Right lobe of liver (tissue), 6 donors: ENCODE results near the gene TELO2. TPM values are rescaled to one million over a fixed set of nuclear protein-coding genes. Genes with fewer than 3 reads are reported as not detected.
A peak's percentile ranks its signal among the peaks of the same experiment; 100 is the strongest.
"Not testable (repeated sequence)": the region's sequence is repeated elsewhere in the genome, so short reads cannot be mapped to it uniquely, and the experiment has no call there.

Experiments
- ATAC-seq, 4 donors: fragments of 200-7000 bp; cut with Tn5 transposase; one replicate each; pipeline ENCODE4 v1.9.1; 2020; ENCODE audit warnings: mild to moderate bottlenecking in 4 of 4, moderate library complexity in 4 of 4
- DNase-seq, 3 donors: peaks; one replicate each; pipeline ENCODE4 v3.0.0-alpha.2; 2020
- H3K27ac ChIP-seq, 3 donors: fragments of 200-600 bp; one replicate each; pipeline ENCODE4 v1.8.0; 2022
- H3K27me3 ChIP-seq, 2 donors: fragments of 200-600 bp; one replicate each; pipeline ENCODE4 v1.8.0; 2022
- H3K36me3 ChIP-seq, 4 donors: fragments of 200-600 bp; sonication (generic) in 1 of 4; one replicate each; pipeline versions ENCODE4 v1.5.1 to v1.8.0; 2017 to 2022; ENCODE audit warnings: control low read depth in 1 of 4
- H3K4me1 ChIP-seq, 4 donors: fragments of 200-600 bp; sonication (generic) in 1 of 4; one replicate each; pipeline versions ENCODE4 v1.5.1 to v1.8.0; 2017 to 2022; ENCODE audit warnings: control low read depth in 1 of 4
- H3K4me3 ChIP-seq, 3 donors: fragments of 200-600 bp; one replicate each; pipeline ENCODE4 v1.8.0; 2022
- H3K9me3 ChIP-seq, 4 donors: fragments of 200-600 bp; sonication (generic) in 1 of 4; one replicate each; pipeline versions ENCODE4 v1.5.1 to v1.8.0; 2017 to 2022; ENCODE audit warnings: control low read depth in 1 of 4
- CTCF ChIP-seq, 4 donors: fragments of 200-600 bp in 3 of 4; fragments of 450-650 bp in 1 of 4; IDR thresholded peaks; one replicate each; pipeline versions ENCODE4 v1.5.1 to v1.8.0; 2016 to 2022; ENCODE audit warnings: antibody characterized with exemption in 4 of 4, mild to moderate bottlenecking in 2 of 4
- POLR2A ChIP-seq: fragments of 450-650 bp; IDR thresholded peaks from one replicate; pipeline ENCODE4 v1.6.1; 2017; ENCODE audit warnings: antibody characterized with exemption, mild to moderate bottlenecking
- WGBS: methylation state at CpG from one replicate; pipeline ENCODE4 v1.1.6; 2018; ENCODE audit warnings: low coverage, low lambda C conversion rate; ENCODE audit not compliant: insufficient coverage; ENCODE audit errors: missing lambda C conversion rate; 5-methylcytosine and 5-hydroxymethylcytosine counted together
- intact Hi-C, 2 donors: fragments of 100-400 bp; cut with DNase I; formaldehyde crosslinking; loops; one replicate each; pipeline versions ENCODE4 v1.11.2 to v1.14.1; 2022
- total RNA-seq, 6 experiments: library from RNA; depleted of rRNA in 2 of 6; stranded (reverse); fragments of >200 nt in 2 of 6; fragmentation: NEBNext Ultra II Directional in 3 of 6; extraction: Animal tissue kit (Norgen Biotek cat#: 25700) in 3 of 6; gene quantifications; one replicate each; pipeline versions ENCODE4 v1.1.0 to v1.2.4, GENCODE V29; 2016 to 2023
- donor health status: DM: no; HTN: yes; CAD: no.
- donor health status: DM: no; HTN: no; CAD: no.
- donor health status: DM: no; HTN: no; CAD: no.
- donor health status: DM: no; HTN: yes; CAD: no.
- donor health status: DM: no; HTN: yes; CAD: no.

The TELO2 gene
- total RNA-seq, 6 experiments from 2014 or later = 9.5 to 31.0 (median 20.8) TPM

GRCh38 chr16:1464894-1465566 lies 28.1 kb upstream of the TELO2 start:
- DNase-seq (peak in 1 of 3 donors; percentile 45), ATAC-seq (no peak)
- Histone ChIP-seq H3K36me3 (peaks cover 0 to 18% (median 0%) of the 10 kb centered on the region in 4 donors), H3K4me3 (no peak overlapping the region), H3K27ac (no peak overlapping the region), H3K9me3 (no peaks in the 10 kb centered on the region), H3K27me3 (no peaks in the 10 kb centered on the region), H3K4me1 (no peaks in the 10 kb centered on the region)
- WGBS = 89% methylated on average over 13 of the region's 33 CpGs
- TF ChIP-seq POLR2A = no peak
- intact Hi-C loops = no loop called here

- ATAC-seq = no peak
- H3K36me3 ChIP-seq = peaks cover 0 to 14% (median 0%) of the 10 kb centered on the region in 4 donors
- intact Hi-C loops = no loop called here
These were observed 27.6 kb upstream of the TELO2 start for GRCh38 chr16:1465567-1465915.

GRCh38 chr16:1466054-1466453 lies 27.1 kb upstream of the TELO2 start:
- 95% methylated on average over 4 of the region's 24 CpGs for WGBS
- intact Hi-C loops = no loop called here
- DNase-seq = peak in 1 of 3 donors; percentile 34

More at GRCh38 chr16:1465567-1465915, 27.6 kb upstream of the TELO2 start:
- H3K27ac ChIP-seq = no peak overlapping the region
- no peak for DNase-seq
- H3K9me3 ChIP-seq = no peaks in the 10 kb centered on the region
- no peak overlapping the region for H3K4me3 ChIP-seq
- H3K4me1 ChIP-seq = no peaks in the 10 kb centered on the region
- TF ChIP-seq CTCF (IDR thresholded peaks at IDR 0.05) (no peak), POLR2A (no peak)
- H3K27me3 ChIP-seq = no peaks in the 10 kb centered on the region
- WGBS = no CpG with 5 or more reads among the region's 13 CpGs

GRCh38 chr16:1466968-1467521 lies 26.1 kb upstream of the TELO2 start:
- H3K4me3 ChIP-seq = no peak overlapping the region
- no peaks in the 10 kb centered on the region for H3K4me1 ChIP-seq
- H3K9me3 ChIP-seq = no peaks in the 10 kb centered on the region
- no peak for TF ChIP-seq CTCF (IDR thresholded peaks at IDR 0.05)
- no peak overlapping the region for H3K27ac ChIP-seq
- intact Hi-C loops = no loop called here
- no peaks in the 10 kb centered on the region for H3K27me3 ChIP-seq
- H3K36me3 ChIP-seq = peaks cover 0 to 5% (median 0%) of the 10 kb centered on the region in 4 donors
- peak in 1 of 4 donors; percentile 33 for ATAC-seq
- DNase-seq = no peak
- 53% methylated on average over 8 of the region's 14 CpGs for WGBS

More at GRCh38 chr16:1466054-1466453, 27.1 kb upstream of the TELO2 start:
- peaks cover 0 to 8% (median 0%) of the 10 kb centered on the region in 4 donors for H3K36me3 ChIP-seq
- H3K27me3 ChIP-seq = no peaks in the 10 kb centered on the region
- H3K27ac ChIP-seq = no peak overlapping the region
- H3K4me3 ChIP-seq = no peak overlapping the region
- H3K4me1 ChIP-seq = no peaks in the 10 kb centered on the region
- TF ChIP-seq CTCF (IDR thresholded peaks at IDR 0.05) (no peak), POLR2A (no peak)
- no peaks in the 10 kb centered on the region for H3K9me3 ChIP-seq
- ATAC-seq = no peak

GRCh38 chr16:1468426-1468810 lies 24.7 kb upstream of the TELO2 start:
- intact Hi-C loops = no loop called here
- DNase-seq (no peak), ATAC-seq (no peak)
- Histone ChIP-seq H3K27ac (no peak overlapping the region), H3K36me3 (no peaks in the 10 kb centered on the region), H3K4me3 (no peak overlapping the region), H3K27me3 (no peaks in the 10 kb centered on the region), H3K9me3 (no peaks in the 10 kb centered on the region), H3K4me1 (peaks cover 0 to 2% (median 0%) of the 10 kb centered on the region in 4 donors)
- WGBS = 92% methylated on average over 13 of the region's 22 CpGs
- TF ChIP-seq POLR2A (no peak), CTCF (IDR thresholded peaks at IDR 0.05) (no peak)

- DNase-seq, ATAC-seq, H3K4me3 ChIP-seq, H3K27ac ChIP-seq, H3K4me1 ChIP-seq, H3K9me3 ChIP-seq, H3K36me3 ChIP-seq, intact Hi-C loops, H3K27me3 ChIP-seq: not testable (repeated sequence)
- 64% methylated on average over 5 of the region's 5 CpGs for WGBS
These were observed 24.0 kb upstream of the TELO2 start for GRCh38 chr16:1469141-1469540.
